Kidney epithelial cell (primary cell): ENCODE results near the gene CES3. TPM values are rescaled to one million over a fixed set of nuclear protein-coding genes. Genes with fewer than 3 reads are reported as not detected.

Source experiments
- DNase-seq: peaks from one replicate; pipeline ENCODE4 v3.0.0-alpha.2; 2010; ENCODE audit warnings: low read depth
- H3K27me3 ChIP-seq: 2 replicates; pipeline ENCODE4 v1.6.0; 2011; ENCODE audit warnings: low read length; ENCODE audit not compliant: control insufficient read depth, insufficient read depth
- H3K36me3 ChIP-seq: 2 replicates; pipeline ENCODE4 v1.5.1; 2011; ENCODE audit warnings: low read length; ENCODE audit not compliant: control insufficient read depth, insufficient read depth
- H3K4me3 ChIP-seq: 2 replicates; pipeline ENCODE4 v1.5.1; 2011; ENCODE audit warnings: low read depth, mild to moderate bottlenecking, control low read depth, low read length
- CTCF ChIP-seq: IDR thresholded peaks from 2 replicates; pipeline ENCODE4 v1.5.1; 2011; ENCODE audit warnings: mild to moderate bottlenecking, moderate library complexity, low read length, control low read depth, inconsistent platforms; ENCODE audit not compliant: insufficient read depth, poor library complexity, severe bottlenecking
- total RNA-seq: library from RNA; depleted of rRNA; stranded (reverse); fragments of >200 nt; gene quantifications from 2 replicates; pipeline ENCODE4 v1.2.3, GENCODE V29; 2015

The CES3 gene
- total RNA-seq, result 0.07 TPM in 1 of 2 replicates, not detected in the other

GRCh38 chr16:66961065-66961744 lies at the start of gene CES3:
Gene CES3, plus strand, starts transcription at chr16:66961266. Its CDS starts 42 bp downstream, at chr16:66961308.
- Histone ChIP-seq H3K27me3 (peaks cover 13% of the 10 kb centered on the region), H3K4me3 (no peak within 1 kb of the TSS), H3K36me3 (no peaks in the 10 kb centered on the region)
- TF ChIP-seq CTCF, result peak; percentile 89
- DNase-seq, result no peak

- no peak for DNase-seq
- no peaks in the 10 kb centered on the region for H3K36me3 ChIP-seq
- no peak for TF ChIP-seq CTCF
- no peaks in the 10 kb centered on the region for H3K27me3 ChIP-seq
- no peak overlapping the region for H3K4me3 ChIP-seq
These were observed 49.3 kb upstream of the CES3 start for GRCh38 chr16:66911801-66912200.

GRCh38 chr16:66913081-66913480 lies 48.0 kb upstream of the CES3 start:
- H3K27me3 ChIP-seq, result no peaks in the 10 kb centered on the region
- no peaks in the 10 kb centered on the region for H3K36me3 ChIP-seq
- no peak for TF ChIP-seq CTCF
- no peak overlapping the region for H3K4me3 ChIP-seq
- DNase-seq, result no peak

GRCh38 chr16:66913711-66914110 lies 47.4 kb upstream of the CES3 start:
- H3K27me3 ChIP-seq, result no peaks in the 10 kb centered on the region
- no peak overlapping the region for H3K4me3 ChIP-seq
- DNase-seq, result no peak
- TF ChIP-seq CTCF, result no peak
- no peaks in the 10 kb centered on the region for H3K36me3 ChIP-seq

GRCh38 chr16:66914541-66914940 lies 46.5 kb upstream of the CES3 start:
- H3K4me3 ChIP-seq, result no peak overlapping the region
- no peaks in the 10 kb centered on the region for H3K27me3 ChIP-seq
- H3K36me3 ChIP-seq, result no peaks in the 10 kb centered on the region
- TF ChIP-seq CTCF, result no peak
- no peak for DNase-seq

- no peaks in the 10 kb centered on the region for H3K27me3 ChIP-seq
- no peak for TF ChIP-seq CTCF
- no peaks in the 10 kb centered on the region for H3K36me3 ChIP-seq
- H3K4me3 ChIP-seq, result no peak overlapping the region
- no peak for DNase-seq
These were observed 46.0 kb upstream of the CES3 start for GRCh38 chr16:66915041-66915440.
